HEK293 (cell line): ENCODE data around the gene THEM5.

Experiments
- CTCF ChIA-PET: fragments of 350-600 bp; formaldehyde crosslinking; extraction: SDS; loops from one replicate; lab custom pipeline; 2021; ENCODE audit warnings: antibody characterized with exemption; lab: Yijun Ruan, JAX
- POLR2A ChIA-PET: fragments of 300-600 bp; formaldehyde crosslinking; extraction: SDS; loops from one replicate; lab custom pipeline; 2020; ENCODE audit warnings: antibody characterized with exemption, inconsistent platforms; lab: Yijun Ruan, JAX
- H3K27ac ChIP-seq: fragments of 200-500 bp; sonication (Bioruptor generic); 2 replicates; pipeline ENCODE4 v1.5.1; 2014; ENCODE audit warnings: low read depth, low read length, control low read depth, inconsistent platforms; ENCODE audit errors: extremely low read depth
- H3K36me3 ChIP-seq, 2 experiments: fragments of 200-500 bp in 1 of 2; sonication (Bioruptor generic) in 1 of 2; 1 replicate in 1 of 2; 2 replicates in 1 of 2; pipeline ENCODE4 v1.5.1; 2014 to 2017; ENCODE audit warnings: inconsistent platforms in 2 of 2, low read length in 2 of 2; ENCODE audit not compliant: control insufficient read depth in 2 of 2, insufficient read depth in 1 of 2
- H3K4me1 ChIP-seq: fragments of 200-500 bp; sonication (Bioruptor generic); 2 replicates; pipeline ENCODE4 v1.5.1; 2014; ENCODE audit warnings: mild to moderate bottlenecking, low read length, inconsistent platforms; ENCODE audit not compliant: control insufficient read depth, insufficient read depth
- H3K4me3 ChIP-seq: 2 replicates; pipeline ENCODE4 v1.5.1; 2011; ENCODE audit warnings: low read depth, mild to moderate bottlenecking, control low read depth, low read length, moderate library complexity
- H3K9me3 ChIP-seq: fragments of 200-500 bp; sonication (Bioruptor generic); 2 replicates; pipeline ENCODE4 v1.5.1; 2014; ENCODE audit warnings: low read depth, low read length, inconsistent platforms; ENCODE audit not compliant: control insufficient read depth, insufficient read depth
- PRDM1 ChIP-seq: fragments of 450-650 bp; formaldehyde crosslinking; IDR thresholded peaks from 2 replicates; pipeline ENCODE4; 2016; ENCODE audit warnings: missing biosample characterization, missing genetic modification characterization
- SP7 ChIP-seq: fragments of 450-650 bp; formaldehyde crosslinking; IDR thresholded peaks from 2 replicates; pipeline ENCODE4 v1.5.1; 2016; ENCODE audit warnings: missing biosample characterization, missing genetic modification characterization
- ZBTB17 ChIP-seq: fragments of 450-650 bp; formaldehyde crosslinking; IDR thresholded peaks from 2 replicates; pipeline ENCODE4 v1.5.1; 2016; ENCODE audit warnings: missing biosample characterization, missing genetic modification characterization
- ZBTB21 ChIP-seq: fragments of 450-650 bp; formaldehyde crosslinking; IDR thresholded peaks from 2 replicates; pipeline ENCODE4 v1.5.1; 2017; ENCODE audit warnings: missing biosample characterization, missing genetic modification characterization
- ZFP37 ChIP-seq: fragments of 450-650 bp; formaldehyde crosslinking; IDR thresholded peaks from 2 replicates; pipeline ENCODE4 v1.5.1; 2016; ENCODE audit warnings: missing biosample characterization, missing genetic modification characterization
- ZFP41 ChIP-seq: fragments of 450-650 bp; formaldehyde crosslinking; IDR thresholded peaks from 2 replicates; pipeline ENCODE4 v1.5.1; 2016; ENCODE audit warnings: missing biosample characterization, missing genetic modification characterization, borderline replicate concordance
- ZFP69B ChIP-seq: fragments of 450-650 bp; formaldehyde crosslinking; IDR thresholded peaks from 2 replicates; pipeline ENCODE4 v1.5.1; 2016; ENCODE audit warnings: missing biosample characterization, missing genetic modification characterization
- ZNF138 ChIP-seq: fragments of 450-650 bp; formaldehyde crosslinking; IDR thresholded peaks from 2 replicates; pipeline ENCODE4 v1.5.1; 2016; ENCODE audit warnings: missing biosample characterization, missing genetic modification characterization, borderline replicate concordance
- ZNF266 ChIP-seq: fragments of 450-650 bp; formaldehyde crosslinking; IDR thresholded peaks from 2 replicates; pipeline ENCODE4 v1.5.1; 2016; ENCODE audit warnings: missing biosample characterization, missing genetic modification characterization, low read depth
- ZNF311 ChIP-seq: fragments of 450-650 bp; formaldehyde crosslinking; IDR thresholded peaks from 2 replicates; pipeline ENCODE4 v1.5.1; 2017; ENCODE audit warnings: missing biosample characterization, missing genetic modification characterization, borderline replicate concordance
- ZNF449 ChIP-seq: fragments of 450-650 bp; formaldehyde crosslinking; IDR thresholded peaks from 2 replicates; pipeline ENCODE4 v1.5.1; 2017; ENCODE audit warnings: missing biosample characterization, mild to moderate bottlenecking, missing genetic modification characterization, moderate library complexity
- ZNF600 ChIP-seq: fragments of 450-650 bp; formaldehyde crosslinking; IDR thresholded peaks from 2 replicates; pipeline ENCODE4 v1.5.1; 2016; ENCODE audit warnings: missing biosample characterization, missing genetic modification characterization
- ZNF621 ChIP-seq: fragments of 450-650 bp; formaldehyde crosslinking; IDR thresholded peaks from 2 replicates; pipeline ENCODE4 v1.5.1; 2017; ENCODE audit warnings: missing biosample characterization, missing genetic modification characterization
- ZNF658 ChIP-seq: fragments of 450-650 bp; formaldehyde crosslinking; IDR thresholded peaks from 2 replicates; pipeline ENCODE4; 2016; ENCODE audit warnings: missing biosample characterization, missing genetic modification characterization
- TF ChIP-seq, protein P1 (sequence below): fragments of 450-650 bp; formaldehyde crosslinking; IDR thresholded peaks from 2 replicates; pipeline ENCODE4 v1.5.1; 2016; ENCODE audit warnings: missing biosample characterization, missing genetic modification characterization, low read depth
- TF ChIP-seq, protein P2 (sequence below): fragments of 450-650 bp; formaldehyde crosslinking; IDR thresholded peaks from 2 replicates; pipeline ENCODE4 v1.5.1; 2016; ENCODE audit warnings: missing biosample characterization, missing genetic modification characterization
- TF ChIP-seq, protein P3 (sequence below): fragments of 450-650 bp; formaldehyde crosslinking; IDR thresholded peaks from 2 replicates; pipeline ENCODE4 v1.5.1; 2016; ENCODE audit warnings: missing biosample characterization, missing genetic modification characterization, borderline replicate concordance
- TF ChIP-seq, protein P4 (sequence below): fragments of 450-650 bp; formaldehyde crosslinking; IDR thresholded peaks from 2 replicates; pipeline ENCODE4 v1.5.1; 2016; ENCODE audit warnings: missing biosample characterization, missing genetic modification characterization

Gene THEM5

GRCh38 chr1:151819227-151819835, 34.2 kb downstream of the THEM5 start:
- H3K9me3 ChIP-seq = no peaks in the 10 kb centered on the region
- no peak for TF ChIP-seq ZFP69B (tag by site-specific recombination)
- TF ChIP-seq, protein P1, sequence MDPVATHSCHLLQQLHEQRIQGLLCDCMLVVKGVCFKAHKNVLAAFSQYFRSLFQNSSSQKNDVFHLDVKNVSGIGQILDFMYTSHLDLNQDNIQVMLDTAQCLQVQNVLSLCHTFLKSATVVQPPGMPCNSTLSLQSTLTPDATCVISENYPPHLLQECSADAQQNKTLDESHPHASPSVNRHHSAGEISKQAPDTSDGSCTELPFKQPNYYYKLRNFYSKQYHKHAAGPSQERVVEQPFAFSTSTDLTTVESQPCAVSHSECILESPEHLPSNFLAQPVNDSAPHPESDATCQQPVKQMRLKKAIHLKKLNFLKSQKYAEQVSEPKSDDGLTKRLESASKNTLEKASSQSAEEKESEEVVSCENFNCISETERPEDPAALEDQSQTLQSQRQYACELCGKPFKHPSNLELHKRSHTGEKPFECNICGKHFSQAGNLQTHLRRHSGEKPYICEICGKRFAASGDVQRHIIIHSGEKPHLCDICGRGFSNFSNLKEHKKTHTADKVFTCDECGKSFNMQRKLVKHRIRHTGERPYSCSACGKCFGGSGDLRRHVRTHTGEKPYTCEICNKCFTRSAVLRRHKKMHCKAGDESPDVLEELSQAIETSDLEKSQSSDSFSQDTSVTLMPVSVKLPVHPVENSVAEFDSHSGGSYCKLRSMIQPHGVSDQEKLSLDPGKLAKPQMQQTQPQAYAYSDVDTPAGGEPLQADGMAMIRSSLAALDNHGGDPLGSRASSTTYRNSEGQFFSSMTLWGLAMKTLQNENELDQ (tag by site-specific recombination) = no peak
- TF ChIP-seq, protein P2, sequence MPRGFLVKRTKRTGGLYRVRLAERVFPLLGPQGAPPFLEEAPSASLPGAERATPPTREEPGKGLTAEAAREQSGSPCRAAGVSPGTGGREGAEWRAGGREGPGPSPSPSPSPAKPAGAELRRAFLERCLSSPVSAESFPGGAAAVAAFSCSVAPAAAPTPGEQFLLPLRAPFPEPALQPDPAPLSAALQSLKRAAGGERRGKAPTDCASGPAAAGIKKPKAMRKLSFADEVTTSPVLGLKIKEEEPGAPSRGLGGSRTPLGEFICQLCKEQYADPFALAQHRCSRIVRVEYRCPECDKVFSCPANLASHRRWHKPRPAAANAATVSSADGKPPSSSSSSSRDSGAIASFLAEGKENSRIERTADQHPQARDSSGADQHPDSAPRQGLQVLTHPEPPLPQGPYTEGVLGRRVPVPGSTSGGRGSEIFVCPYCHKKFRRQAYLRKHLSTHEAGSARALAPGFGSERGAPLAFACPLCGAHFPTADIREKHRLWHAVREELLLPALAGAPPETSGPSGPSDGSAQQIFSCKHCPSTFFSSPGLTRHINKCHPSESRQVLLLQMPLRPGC (tag by site-specific recombination) = no peak
- no peak for TF ChIP-seq SP7 (tag by site-specific recombination)
- TF ChIP-seq PRDM1 (tag by site-specific recombination) = no peak
- TF ChIP-seq ZNF311 = no peak
- H3K36me3 ChIP-seq = no peaks in the 10 kb centered on the region
- ChIA-PET CTCF (interaction anchor here (0.6 to 0.7 kb wide), 2 partner anchors 40 to 170 kb away, joined by 4 read pairs; no protein-coding TSS in a partner anchor), POLR2A (no interaction called here)
- H3K27ac ChIP-seq = no peak overlapping the region
- no peaks in the 10 kb centered on the region for H3K4me1 ChIP-seq
- no peak overlapping the region for H3K4me3 ChIP-seq

- H3K4me1 ChIP-seq = no peaks in the 10 kb centered on the region
- CTCF ChIA-PET = interaction anchor here (0.6 kb wide), 1 partner anchor 13 kb away, joined by 3 read pairs; no protein-coding TSS in a partner anchor
- POLR2A ChIA-PET = interaction anchor here (0.6 kb wide), 1 partner anchor 294 kb away, joined by 3 read pairs; no protein-coding TSS in a partner anchor
- H3K27ac ChIP-seq = no peak overlapping the region
- H3K4me3 ChIP-seq = no peak overlapping the region
- no peaks in the 10 kb centered on the region for H3K9me3 ChIP-seq
- no peaks in the 10 kb centered on the region for H3K36me3 ChIP-seq
- no peak for TF ChIP-seq ZNF600 (tag by site-specific recombination)
- TF ChIP-seq ZNF266 (tag by site-specific recombination) = no peak
- TF ChIP-seq ZNF138 (tag by site-specific recombination) = no peak
- no peak for TF ChIP-seq ZFP37 (tag by site-specific recombination)
- TF ChIP-seq ZNF449 = no peak
- TF ChIP-seq ZFP41 (tag by site-specific recombination) = no peak
- TF ChIP-seq ZBTB21 = no peak
- TF ChIP-seq, protein P3, sequence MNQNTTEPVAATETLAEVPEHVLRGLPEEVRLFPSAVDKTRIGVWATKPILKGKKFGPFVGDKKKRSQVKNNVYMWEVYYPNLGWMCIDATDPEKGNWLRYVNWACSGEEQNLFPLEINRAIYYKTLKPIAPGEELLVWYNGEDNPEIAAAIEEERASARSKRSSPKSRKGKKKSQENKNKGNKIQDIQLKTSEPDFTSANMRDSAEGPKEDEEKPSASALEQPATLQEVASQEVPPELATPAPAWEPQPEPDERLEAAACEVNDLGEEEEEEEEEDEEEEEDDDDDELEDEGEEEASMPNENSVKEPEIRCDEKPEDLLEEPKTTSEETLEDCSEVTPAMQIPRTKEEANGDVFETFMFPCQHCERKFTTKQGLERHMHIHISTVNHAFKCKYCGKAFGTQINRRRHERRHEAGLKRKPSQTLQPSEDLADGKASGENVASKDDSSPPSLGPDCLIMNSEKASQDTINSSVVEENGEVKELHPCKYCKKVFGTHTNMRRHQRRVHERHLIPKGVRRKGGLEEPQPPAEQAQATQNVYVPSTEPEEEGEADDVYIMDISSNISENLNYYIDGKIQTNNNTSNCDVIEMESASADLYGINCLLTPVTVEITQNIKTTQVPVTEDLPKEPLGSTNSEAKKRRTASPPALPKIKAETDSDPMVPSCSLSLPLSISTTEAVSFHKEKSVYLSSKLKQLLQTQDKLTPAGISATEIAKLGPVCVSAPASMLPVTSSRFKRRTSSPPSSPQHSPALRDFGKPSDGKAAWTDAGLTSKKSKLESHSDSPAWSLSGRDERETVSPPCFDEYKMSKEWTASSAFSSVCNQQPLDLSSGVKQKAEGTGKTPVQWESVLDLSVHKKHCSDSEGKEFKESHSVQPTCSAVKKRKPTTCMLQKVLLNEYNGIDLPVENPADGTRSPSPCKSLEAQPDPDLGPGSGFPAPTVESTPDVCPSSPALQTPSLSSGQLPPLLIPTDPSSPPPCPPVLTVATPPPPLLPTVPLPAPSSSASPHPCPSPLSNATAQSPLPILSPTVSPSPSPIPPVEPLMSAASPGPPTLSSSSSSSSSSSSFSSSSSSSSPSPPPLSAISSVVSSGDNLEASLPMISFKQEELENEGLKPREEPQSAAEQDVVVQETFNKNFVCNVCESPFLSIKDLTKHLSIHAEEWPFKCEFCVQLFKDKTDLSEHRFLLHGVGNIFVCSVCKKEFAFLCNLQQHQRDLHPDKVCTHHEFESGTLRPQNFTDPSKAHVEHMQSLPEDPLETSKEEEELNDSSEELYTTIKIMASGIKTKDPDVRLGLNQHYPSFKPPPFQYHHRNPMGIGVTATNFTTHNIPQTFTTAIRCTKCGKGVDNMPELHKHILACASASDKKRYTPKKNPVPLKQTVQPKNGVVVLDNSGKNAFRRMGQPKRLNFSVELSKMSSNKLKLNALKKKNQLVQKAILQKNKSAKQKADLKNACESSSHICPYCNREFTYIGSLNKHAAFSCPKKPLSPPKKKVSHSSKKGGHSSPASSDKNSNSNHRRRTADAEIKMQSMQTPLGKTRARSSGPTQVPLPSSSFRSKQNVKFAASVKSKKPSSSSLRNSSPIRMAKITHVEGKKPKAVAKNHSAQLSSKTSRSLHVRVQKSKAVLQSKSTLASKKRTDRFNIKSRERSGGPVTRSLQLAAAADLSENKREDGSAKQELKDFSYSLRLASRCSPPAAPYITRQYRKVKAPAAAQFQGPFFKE (tag by site-specific recombination) = no peak
- TF ChIP-seq ZBTB17 (tag by site-specific recombination) = no peak
- TF ChIP-seq, protein P4, sequence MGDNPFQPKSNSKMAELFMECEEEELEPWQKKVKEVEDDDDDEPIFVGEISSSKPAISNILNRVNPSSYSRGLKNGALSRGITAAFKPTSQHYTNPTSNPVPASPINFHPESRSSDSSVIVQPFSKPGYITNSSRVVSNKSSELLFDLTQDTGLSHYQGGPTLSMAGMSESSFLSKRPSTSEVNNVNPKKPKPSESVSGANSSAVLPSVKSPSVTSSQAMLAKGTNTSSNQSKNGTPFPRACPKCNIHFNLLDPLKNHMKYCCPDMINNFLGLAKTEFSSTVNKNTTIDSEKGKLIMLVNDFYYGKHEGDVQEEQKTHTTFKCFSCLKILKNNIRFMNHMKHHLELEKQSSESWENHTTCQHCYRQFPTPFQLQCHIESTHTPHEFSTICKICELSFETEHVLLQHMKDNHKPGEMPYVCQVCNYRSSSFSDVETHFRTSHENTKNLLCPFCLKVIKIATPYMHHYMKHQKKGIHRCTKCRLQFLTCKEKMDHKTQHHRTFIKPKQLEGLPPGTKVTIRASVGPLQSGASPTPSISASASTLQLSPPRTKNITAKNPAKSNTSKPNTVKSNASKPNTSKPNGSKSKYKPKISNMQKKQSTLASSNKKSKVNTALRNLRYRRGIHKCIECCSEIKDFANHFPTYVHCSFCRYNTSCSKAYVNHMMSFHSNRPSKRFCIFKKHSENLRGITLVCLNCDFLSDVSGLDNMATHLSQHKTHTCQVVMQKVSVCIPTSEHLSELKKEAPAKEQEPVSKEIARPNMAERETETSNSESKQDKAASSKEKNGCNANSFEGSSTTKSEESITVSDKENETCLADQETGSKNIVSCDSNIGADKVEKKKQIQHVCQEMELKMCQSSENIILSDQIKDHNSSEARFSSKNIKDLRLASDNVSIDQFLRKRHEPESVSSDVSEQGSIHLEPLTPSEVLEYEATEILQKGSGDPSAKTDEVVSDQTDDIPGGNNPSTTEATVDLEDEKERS (tag by site-specific recombination) = no peak
- TF ChIP-seq ZNF621 (tag by site-specific recombination) = no peak
- no peak for TF ChIP-seq ZNF658 (tag by site-specific recombination)
Measured at GRCh38 chr1:151817353-151817730, 36.2 kb downstream of the THEM5 start.
